IMR-90 (cell line): ENCODE results near the gene EMC8. TPM values are rescaled to one million over a fixed set of nuclear protein-coding genes. Genes with fewer than 3 reads are reported as not detected.
A peak's percentile ranks its signal among the peaks of the same experiment; 100 is the strongest.

Experiments used
- ATAC-seq: fragments of 200-7000 bp; cut with Tn5 transposase; 2 replicates; pipeline ENCODE4 v1.9.1; 2020; ENCODE audit warnings: low read depth, mild to moderate bottlenecking, moderate library complexity
- BruUV-seq: library from RNA; stranded (reverse); fragments of 400-500 nt; replicated peaks from 2 replicates; lab custom pipeline; 2021; lab: Mats Ljungman, UMichigan
- CTCF ChIA-PET: fragments of 300-600 bp; formaldehyde crosslinking; extraction: SDS; loops from one replicate; lab custom pipeline; 2021; ENCODE audit warnings: antibody characterized with exemption; lab: Yijun Ruan, JAX
- POLR2A ChIA-PET: fragments of 300-600 bp; sonication (Branson Sonifier 250); formaldehyde crosslinking; loops from one replicate; lab custom pipeline; 2022; ENCODE audit warnings: antibody characterized with exemption; ENCODE audit not compliant: unreplicated experiment; lab: Charles Lee
- DNase-seq: peaks from one replicate; pipeline ENCODE4 v3.0.0; 2013
- H2AFZ ChIP-seq: replicated peaks from 2 replicates; pipeline ENCODE3; 2013; ENCODE audit warnings: low read length, mild to moderate bottlenecking; ENCODE audit not compliant: poor library complexity
- H2AK5ac ChIP-seq: 2 replicates; pipeline ENCODE4 v1.6.1; 2013; ENCODE audit warnings: low read depth, low read length, inconsistent platforms
- H2AK9ac ChIP-seq: replicated peaks from 2 replicates; pipeline ENCODE3; 2013; ENCODE audit warnings: mild to moderate bottlenecking, low read depth, low read length, moderate library complexity; ENCODE audit not compliant: poor library complexity
- H2BK120ac ChIP-seq: 2 replicates; pipeline ENCODE4 v1.6.1; 2013; ENCODE audit warnings: low read depth, low read length, inconsistent platforms
- H2BK15ac ChIP-seq: 3 replicates; pipeline ENCODE4 v1.6.1; 2013; ENCODE audit warnings: low read depth, low read length, inconsistent platforms
- H2BK20ac ChIP-seq: 2 replicates; pipeline ENCODE4 v1.6.1; 2013; ENCODE audit warnings: low read depth, mild to moderate bottlenecking, inconsistent platforms, low read length, moderate library complexity
- H2BK5ac ChIP-seq: 2 replicates; pipeline ENCODE4 v1.6.1; 2013; ENCODE audit warnings: mild to moderate bottlenecking, low read depth, low read length, inconsistent platforms; ENCODE audit not compliant: poor library complexity, severe bottlenecking
- H3K14ac ChIP-seq: replicated peaks from 2 replicates; pipeline ENCODE4 v1.6.1; 2013; ENCODE audit warnings: low read depth, low read length, inconsistent platforms
- H3K18ac ChIP-seq: 2 replicates; pipeline ENCODE4 v1.6.1; 2013; ENCODE audit warnings: low read depth, low read length, control low read depth
- H3K23ac ChIP-seq: 2 replicates; pipeline ENCODE4 v1.6.1; 2013; ENCODE audit warnings: low read depth, low read length, inconsistent platforms
- H3K27ac ChIP-seq: 2 replicates; pipeline ENCODE4 v1.5.1; 2013; ENCODE audit warnings: mild to moderate bottlenecking, control low read depth, low read length; ENCODE audit not compliant: insufficient read depth
- H3K27me3 ChIP-seq: 2 replicates; pipeline ENCODE4 v1.6.1; 2013; ENCODE audit warnings: low read length; ENCODE audit not compliant: control insufficient read depth, insufficient read depth
- H3K36me3 ChIP-seq: 2 replicates; pipeline ENCODE4 v1.6.1; 2013; ENCODE audit warnings: low read length, mixed read lengths; ENCODE audit not compliant: control insufficient read depth, insufficient read depth
- H3K4ac ChIP-seq: 2 replicates; pipeline ENCODE4 v1.6.1; 2013; ENCODE audit warnings: low read depth, low read length, inconsistent platforms
- H3K4me1 ChIP-seq: 2 replicates; pipeline ENCODE4 v1.6.1; 2013; ENCODE audit warnings: low read length, mixed read lengths; ENCODE audit not compliant: control insufficient read depth, insufficient read depth
- H3K4me2 ChIP-seq: 2 replicates; pipeline ENCODE4 v1.6.1; 2013; ENCODE audit warnings: low read depth, mild to moderate bottlenecking, control low read depth, low read length, moderate library complexity
- H3K4me3 ChIP-seq: 2 replicates; pipeline ENCODE4 v1.5.1; 2013; ENCODE audit warnings: low read depth, mild to moderate bottlenecking, control low read depth, low read length, moderate library complexity; ENCODE audit not compliant: insufficient read depth
- H3K56ac ChIP-seq: 2 replicates; pipeline ENCODE4 v1.6.1; 2013; ENCODE audit warnings: low read length, inconsistent platforms; ENCODE audit not compliant: insufficient read depth; ENCODE audit errors: extremely low read depth
- H3K79me1 ChIP-seq, 2 experiments: 2 replicates each; pipeline ENCODE4 v1.6.1; 2013; ENCODE audit warnings: low read length in 2 of 2, inconsistent platforms in 1 of 2, low read depth in 1 of 2
- H3K9ac ChIP-seq: 2 replicates; pipeline ENCODE4 v1.6.1; 2013; ENCODE audit warnings: low read depth, low read length, control low read depth
- H3K9me1 ChIP-seq: 2 replicates; pipeline ENCODE4 v1.6.1; 2013; ENCODE audit warnings: low read length, inconsistent platforms; ENCODE audit not compliant: insufficient read depth
- H3K9me3 ChIP-seq: 2 replicates; pipeline ENCODE4 v1.6.1; 2013; ENCODE audit warnings: low read length; ENCODE audit not compliant: control insufficient read depth, insufficient read depth
- H4K20me1 ChIP-seq: 2 replicates; pipeline ENCODE4 v1.6.1; 2013; ENCODE audit warnings: low read length, inconsistent platforms; ENCODE audit not compliant: insufficient read depth
- H4K5ac ChIP-seq: 2 replicates; pipeline ENCODE4 v1.6.1; 2013; ENCODE audit warnings: mild to moderate bottlenecking, low read depth, low read length, control low read depth
- H4K8ac ChIP-seq, 2 experiments: 2 replicates each; pipeline ENCODE4 v1.6.1; 2013; ENCODE audit warnings: low read depth in 2 of 2, low read length in 2 of 2, control low read depth in 1 of 2, inconsistent platforms in 1 of 2
- H4K91ac ChIP-seq: 2 replicates; pipeline ENCODE4 v1.6.1; 2013; ENCODE audit warnings: low read depth, low read length, inconsistent platforms; ENCODE audit not compliant: insufficient read depth
- CEBPB ChIP-seq: IDR thresholded peaks from 2 replicates; pipeline ENCODE4 v1.6.1; 2012; ENCODE audit warnings: low read depth, low read length, improper control_type of control experiment
- MAZ ChIP-seq: IDR thresholded peaks from 2 replicates; pipeline ENCODE4 v1.6.1; 2012; ENCODE audit warnings: low read depth, mild to moderate bottlenecking, low read length, improper control_type of control experiment, moderate library complexity, borderline replicate concordance
- WGBS, 2 experiments: methylation state at CpG; one replicate each; pipeline versions ENCODE4 v1.1.5 to v1.1.7; 2013; ENCODE audit warnings: missing lambda C conversion rate in 2 of 2; ENCODE audit not compliant: insufficient read length in 1 of 2; ENCODE audit errors: extremely low coverage in 2 of 2; 5-methylcytosine and 5-hydroxymethylcytosine counted together
- dilution Hi-C: fragments of 300-500 bp; cut with HindIII; formaldehyde crosslinking; loops from one replicate; pipeline ENCODE4 v1.14.3; 2018; ENCODE audit warnings: low sequenced_read_pairs; ENCODE audit not compliant: unreplicated experiment
- in situ Hi-C: fragments of 300-500 bp; cut with MboI; formaldehyde crosslinking; loops from 3 replicates; pipeline ENCODE4 v1.14.3; 2019; ENCODE audit warnings: low sequenced_read_pairs, inconsistent platforms, mixed read lengths
- intact Hi-C: fragments of 100-400 bp; cut with micrococcal nuclease; formaldehyde crosslinking; loops from 2 replicates; pipeline ENCODE4 v1.10.0; 2022
- polyA plus RNA-seq, 3 experiments: library from polyadenylated mRNA; depleted of rRNA; stranded (reverse); fragments of >200 nt; gene quantifications; 2 replicates each; pipeline ENCODE4 v1.2.3, GENCODE V29; 2012; ENCODE audit warnings: low replicate concordance in 1 of 3
- total RNA-seq: library from RNA; depleted of rRNA; stranded (reverse); fragments of >200 nt; gene quantifications from 2 replicates; pipeline ENCODE4 v1.2.3, GENCODE V29; 2012
- TF ChIP-seq, protein P1 (sequence below): fragments of 150-350 bp; IDR thresholded peaks from 2 replicates; pipeline ENCODE4 v1.6.1; 2016; ENCODE audit warnings: low read depth, mild to moderate bottlenecking, low read length, moderate library complexity, borderline replicate concordance

Gene EMC8
- total and polyA plus RNA-seq, 2 of the 4 experiments (the other 2 are of a cell fraction): 23.7 to 48.9 TPM

- Histone ChIP-seq H3K27me3 (no peaks in the 10 kb centered on the region), H3K14ac (no peak overlapping the region; the same call in 1 of the 2 replicates), H3K23ac (no peak overlapping the region), H3K9ac (no peak overlapping the region), H4K20me1 (no peaks in the 10 kb centered on the region; the same call in 1 of the 2 replicates), H4K5ac (no peak overlapping the region), H3K27ac (no peak overlapping the region), H3K4me1 (no peaks in the 10 kb centered on the region), H3K4me3 (no peak overlapping the region), H3K79me1 (peaks cover 6 to 18% of the 10 kb centered on the region in 2 experiments), H3K9me3 (no peaks in the 10 kb centered on the region; the same call in 1 of the 2 replicates), H2BK5ac (no peak overlapping the region), H4K91ac (no peak overlapping the region), H2AFZ (no peak overlapping the region), H3K56ac (no peak overlapping the region), H3K4me2 (no peak overlapping the region), H2BK120ac (no peak overlapping the region), H2AK5ac (peak overlapping the region; percentile 33; the same call in 1 of the 2 replicates), H3K36me3 (peaks cover 2% of the 10 kb centered on the region; the same call in 1 of the 2 replicates), H3K9me1 (peaks cover 10% of the 10 kb centered on the region), H3K4ac (no peak overlapping the region), H3K18ac (no peak overlapping the region), H2AK9ac (no peak overlapping the region), H2BK20ac (no peak overlapping the region), H4K8ac (no peak overlapping the region), H2BK15ac (no peak overlapping the region)
- no CpG with 5 or more reads among the region's 5 CpGs for WGBS, 2 experiments
- ChIA-PET POLR2A (no interaction called here), CTCF (no interaction called here)
- intact Hi-C loops: no loop called here
- BruUV-seq: no TSS peak
- ATAC-seq (no peak), DNase-seq (no peak)
- dilution Hi-C loops: no loop called here
- TF ChIP-seq, protein P1, sequence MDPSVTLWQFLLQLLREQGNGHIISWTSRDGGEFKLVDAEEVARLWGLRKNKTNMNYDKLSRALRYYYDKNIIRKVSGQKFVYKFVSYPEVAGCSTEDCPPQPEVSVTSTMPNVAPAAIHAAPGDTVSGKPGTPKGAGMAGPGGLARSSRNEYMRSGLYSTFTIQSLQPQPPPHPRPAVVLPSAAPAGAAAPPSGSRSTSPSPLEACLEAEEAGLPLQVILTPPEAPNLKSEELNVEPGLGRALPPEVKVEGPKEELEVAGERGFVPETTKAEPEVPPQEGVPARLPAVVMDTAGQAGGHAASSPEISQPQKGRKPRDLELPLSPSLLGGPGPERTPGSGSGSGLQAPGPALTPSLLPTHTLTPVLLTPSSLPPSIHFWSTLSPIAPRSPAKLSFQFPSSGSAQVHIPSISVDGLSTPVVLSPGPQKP: no peak
- TF ChIP-seq MAZ: no peak
- no peak for TF ChIP-seq CEBPB
- in situ Hi-C loops: no loop called here
Measured at GRCh38 chr16:85730186-85730465, 69.2 kb downstream of the EMC8 start.
